H9 (cell line): ENCODE results near the gene AP3B2. TPM values are rescaled to one million over a fixed set of nuclear protein-coding genes. Genes with fewer than 3 reads are reported as not detected.

Experiments
- DNase-seq: peaks from one replicate; pipeline ENCODE4 v3.0.0-alpha.2; 2017
- H2AFZ ChIP-seq: one replicate; pipeline ENCODE4 v1.6.1; 2013; ENCODE audit warnings: mild to moderate bottlenecking, low read length, control low read depth, moderate library complexity
- H2AK5ac ChIP-seq: 2 replicates; pipeline ENCODE4 v1.6.1; 2013; ENCODE audit warnings: low read length, control low read depth, mixed read lengths; ENCODE audit not compliant: insufficient read length
- H2BK120ac ChIP-seq: one replicate; pipeline ENCODE4 v1.6.1; 2013; ENCODE audit warnings: low read depth, mild to moderate bottlenecking, low read length, control low read depth, inconsistent platforms; ENCODE audit not compliant: poor library complexity, severe bottlenecking
- H2BK12ac ChIP-seq: 2 replicates; pipeline ENCODE4 v1.6.1; 2013; ENCODE audit warnings: low read length, control low read depth, mixed read lengths, low read depth; ENCODE audit not compliant: insufficient read length
- H2BK15ac ChIP-seq: 2 replicates; pipeline ENCODE4 v1.6.1; 2013; ENCODE audit warnings: low read depth, low read length, control low read depth
- H2BK20ac ChIP-seq: one replicate; pipeline ENCODE4 v1.6.1; 2013; ENCODE audit warnings: low read depth, mild to moderate bottlenecking, low read length, control low read depth, inconsistent platforms; ENCODE audit not compliant: poor library complexity, severe bottlenecking
- H2BK5ac ChIP-seq: 2 replicates; pipeline ENCODE4 v1.6.1; 2013; ENCODE audit warnings: low read length, control low read depth, mixed read lengths; ENCODE audit not compliant: insufficient read length
- H3K14ac ChIP-seq: 2 replicates; pipeline ENCODE4 v1.6.1; 2013; ENCODE audit warnings: low read length, control low read depth; ENCODE audit not compliant: insufficient read depth
- H3K18ac ChIP-seq: 2 replicates; pipeline ENCODE4 v1.6.1; 2013; ENCODE audit warnings: low read depth, mild to moderate bottlenecking, mixed read lengths, low read length, control low read depth; ENCODE audit not compliant: insufficient read length
- H3K23ac ChIP-seq: 2 replicates; pipeline ENCODE4 v1.6.1; 2013; ENCODE audit warnings: low read length, control low read depth, mixed read lengths, low read depth; ENCODE audit not compliant: insufficient read length
- H3K23me2 ChIP-seq: 2 replicates; pipeline ENCODE4 v1.6.1; 2013; ENCODE audit warnings: low read depth, mild to moderate bottlenecking, mixed read lengths, low read length, control low read depth; ENCODE audit not compliant: insufficient read length, poor library complexity, severe bottlenecking
- H3K27ac ChIP-seq: 2 replicates; pipeline ENCODE4 v1.5.1; 2013; ENCODE audit warnings: low read length, control low read depth, mixed read lengths, low read depth; ENCODE audit not compliant: insufficient read length
- H3K27me3 ChIP-seq: 2 replicates; pipeline ENCODE4 v1.6.1; 2013; ENCODE audit warnings: low read length, control low read depth, inconsistent platforms; ENCODE audit not compliant: insufficient read depth
- H3K4ac ChIP-seq: 2 replicates; pipeline ENCODE4 v1.6.1; 2013; ENCODE audit warnings: low read depth, mild to moderate bottlenecking, control low read depth, inconsistent platforms, low read length, moderate library complexity
- H3K4me1 ChIP-seq: 2 replicates; pipeline ENCODE4 v1.6.1; 2013; ENCODE audit warnings: low read length, control low read depth, inconsistent platforms; ENCODE audit not compliant: insufficient read depth
- H3K4me2 ChIP-seq: 2 replicates; pipeline ENCODE4 v1.6.1; 2013; ENCODE audit warnings: low read length, control low read depth, mixed read lengths; ENCODE audit not compliant: insufficient read length, insufficient read depth
- H3K56ac ChIP-seq: 2 replicates; pipeline ENCODE4 v1.6.1; 2013; ENCODE audit warnings: low read depth, mild to moderate bottlenecking, mixed read lengths, low read length, control low read depth; ENCODE audit not compliant: insufficient read length
- H3K79me1 ChIP-seq: 2 replicates; pipeline ENCODE4 v1.6.1; 2013; ENCODE audit warnings: low read depth, mild to moderate bottlenecking, moderate library complexity, low read length, control low read depth, inconsistent platforms; ENCODE audit not compliant: insufficient read depth, poor library complexity, severe bottlenecking
- H3K79me2 ChIP-seq: 2 replicates; pipeline ENCODE4 v1.6.1; 2013; ENCODE audit warnings: low read length, control low read depth, inconsistent platforms; ENCODE audit not compliant: insufficient read depth
- H3K9ac ChIP-seq: 2 replicates; pipeline ENCODE4 v1.6.1; 2013; ENCODE audit warnings: low read length, control low read depth, mixed read lengths; ENCODE audit not compliant: insufficient read length; ENCODE audit errors: extremely low read depth
- H3K9me3 ChIP-seq: one replicate; pipeline ENCODE4 v1.6.1; 2013; ENCODE audit warnings: low read depth, low read length, inconsistent platforms; ENCODE audit not compliant: control insufficient read depth
- H3T11ph ChIP-seq: one replicate; pipeline ENCODE4 v1.6.1; 2013; ENCODE audit warnings: mild to moderate bottlenecking, low read length, control low read depth, inconsistent platforms
- H4K20me1 ChIP-seq: one replicate; pipeline ENCODE4 v1.6.1; 2013; ENCODE audit not compliant: control insufficient read depth, insufficient read length, insufficient read depth
- H4K5ac ChIP-seq: 2 replicates; pipeline ENCODE4 v1.6.1; 2013; ENCODE audit warnings: low read depth, mild to moderate bottlenecking, mixed read lengths, low read length, control low read depth; ENCODE audit not compliant: insufficient read length
- H4K8ac ChIP-seq: replicated peaks from 2 replicates; pipeline ENCODE4 v1.6.1; 2013; ENCODE audit warnings: low read length, control low read depth, mixed read lengths, low read depth; ENCODE audit not compliant: insufficient read length
- H4K91ac ChIP-seq: 2 replicates; pipeline ENCODE4 v1.6.1; 2013; ENCODE audit warnings: low read depth, mild to moderate bottlenecking, moderate library complexity, mixed read lengths, low read length, control low read depth; ENCODE audit not compliant: insufficient read length
- H3K27ac Mint-ChIP-seq, 3 experiments: 2 replicates in 2 of 3; 3 replicates in 1 of 3; pipeline ENCODE4 v1.8.0; 2020 to 2021; ENCODE audit warnings: mixed read lengths in 3 of 3, mild to moderate bottlenecking in 1 of 3, moderate library complexity in 1 of 3
- H3K27me3 Mint-ChIP-seq: 2 replicates; pipeline ENCODE4 v1.8.0; 2021; ENCODE audit warnings: low read depth, mild to moderate bottlenecking, moderate library complexity, mixed read lengths
- H3K36me3 Mint-ChIP-seq, 3 experiments: 2 replicates in 2 of 3; 3 replicates in 1 of 3; pipeline ENCODE4 v1.8.0; 2020 to 2021; ENCODE audit warnings: low read depth in 3 of 3, mixed read lengths in 3 of 3; ENCODE audit not compliant: insufficient read depth in 1 of 3
- H3K4me1 Mint-ChIP-seq, 2 experiments: 2 replicates each; pipeline ENCODE4 v1.8.0; 2020; ENCODE audit warnings: mixed read lengths in 2 of 2
- H3K4me3 Mint-ChIP-seq, 2 experiments: 2 replicates in 1 of 2; 3 replicates in 1 of 2; pipeline ENCODE4 v1.8.0; 2020 to 2021; ENCODE audit warnings: mild to moderate bottlenecking in 2 of 2, mixed read lengths in 2 of 2, moderate library complexity in 1 of 2
- H3K9me3 Mint-ChIP-seq, 2 experiments: 2 replicates in 1 of 2; 3 replicates in 1 of 2; pipeline ENCODE4 v1.8.0; 2020; ENCODE audit warnings: mild to moderate bottlenecking in 2 of 2, mixed read lengths in 2 of 2, moderate library complexity in 1 of 2
- WGBS: extraction: QIAGEN DNeasy Blood & Tissue Kit; methylation state at CpG from one replicate; pipeline ENCODE4 v1.1.7; 2013; ENCODE audit warnings: missing lambda C conversion rate, low lambda C conversion rate, mixed read lengths; ENCODE audit not compliant: insufficient read length; ENCODE audit errors: extremely low coverage; 5-methylcytosine and 5-hydroxymethylcytosine counted together
- total RNA-seq: library from RNA; stranded (reverse); gene quantifications from 2 replicates; pipeline ENCODE4 v1.2.1, GENCODE V29; 2021
- TF ChIP-seq, protein P1 (sequence below): fragments of 200-600 bp; sonication (generic); conservative IDR thresholded peaks from 3 replicates; pipeline ENCODE4 v1.8.0; 2021; ENCODE audit warnings: antibody characterized with exemption, mild to moderate bottlenecking

The AP3B2 gene
- total RNA-seq, 1 experiment from 2014 or later = 10.6 TPM

DNA sequence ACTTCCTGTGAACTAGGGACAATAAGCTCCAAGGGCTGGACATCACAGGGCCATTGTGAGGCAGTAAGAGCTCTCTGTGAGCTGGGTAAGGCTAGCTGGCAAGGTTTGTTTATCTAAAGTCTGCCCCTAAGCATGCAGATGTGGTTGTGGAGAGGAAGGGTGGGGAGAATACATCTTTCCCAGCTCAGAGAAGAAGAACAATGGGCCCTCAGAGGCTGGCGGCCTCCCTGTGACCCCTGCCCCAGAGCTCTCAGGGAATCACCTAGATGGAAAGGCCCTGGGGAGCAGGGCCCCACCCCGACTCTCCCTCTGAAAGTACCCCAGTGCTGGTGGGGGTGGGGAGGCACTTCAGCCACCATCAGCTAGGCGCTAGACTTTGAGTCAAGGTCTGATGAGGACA is 4.3 kb upstream of the AP3B2 start:
- Histone ChIP-seq H4K8ac (no peak overlapping the region), H2AFZ (no peak overlapping the region), H3K9ac (no peak overlapping the region), H2BK12ac (no peak overlapping the region), H4K20me1 (no peaks in the 10 kb centered on the region), H4K5ac (no peak overlapping the region), H4K91ac (no peak overlapping the region), H3K4ac (no peak overlapping the region), H3T11ph (no peak overlapping the region), H3K79me2 (no peaks in the 10 kb centered on the region), H3K23ac (no peak overlapping the region), H3K23me2 (peaks cover 12% of the 10 kb centered on the region), H3K79me1 (no peaks in the 10 kb centered on the region), H2AK5ac (no peak overlapping the region), H3K4me2 (no peak overlapping the region), H3K18ac (no peak overlapping the region), H3K27me3 (no peaks in the 10 kb centered on the region), H2BK5ac (no peak overlapping the region), H3K4me1 (peaks cover 4% of the 10 kb centered on the region; the same call in 1 of the 2 replicates), H3K56ac (no peak overlapping the region), H3K27ac (no peak overlapping the region), H2BK15ac (no peak overlapping the region), H3K14ac (no peak overlapping the region), H2BK20ac (no peak overlapping the region), H2BK120ac (no peak overlapping the region), H3K9me3 (no peaks in the 10 kb centered on the region)
- peaks cover 15% of the 10 kb centered on the region for H3K27me3 Mint-ChIP-seq
- H3K36me3 Mint-ChIP-seq = peaks cover 3 to 9% (median 4%) of the 10 kb centered on the region in 3 experiments; a peak in 5 of 7 replicates
- peaks cover 9 to 12% of the 10 kb centered on the region in 2 experiments for H3K9me3 Mint-ChIP-seq
- TF ChIP-seq, protein P1, sequence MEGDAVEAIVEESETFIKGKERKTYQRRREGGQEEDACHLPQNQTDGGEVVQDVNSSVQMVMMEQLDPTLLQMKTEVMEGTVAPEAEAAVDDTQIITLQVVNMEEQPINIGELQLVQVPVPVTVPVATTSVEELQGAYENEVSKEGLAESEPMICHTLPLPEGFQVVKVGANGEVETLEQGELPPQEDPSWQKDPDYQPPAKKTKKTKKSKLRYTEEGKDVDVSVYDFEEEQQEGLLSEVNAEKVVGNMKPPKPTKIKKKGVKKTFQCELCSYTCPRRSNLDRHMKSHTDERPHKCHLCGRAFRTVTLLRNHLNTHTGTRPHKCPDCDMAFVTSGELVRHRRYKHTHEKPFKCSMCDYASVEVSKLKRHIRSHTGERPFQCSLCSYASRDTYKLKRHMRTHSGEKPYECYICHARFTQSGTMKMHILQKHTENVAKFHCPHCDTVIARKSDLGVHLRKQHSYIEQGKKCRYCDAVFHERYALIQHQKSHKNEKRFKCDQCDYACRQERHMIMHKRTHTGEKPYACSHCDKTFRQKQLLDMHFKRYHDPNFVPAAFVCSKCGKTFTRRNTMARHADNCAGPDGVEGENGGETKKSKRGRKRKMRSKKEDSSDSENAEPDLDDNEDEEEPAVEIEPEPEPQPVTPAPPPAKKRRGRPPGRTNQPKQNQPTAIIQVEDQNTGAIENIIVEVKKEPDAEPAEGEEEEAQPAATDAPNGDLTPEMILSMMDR = no peak
- no peak overlapping the region for H3K27ac Mint-ChIP-seq
- no CpG with 5 or more reads among the region's 3 CpGs for WGBS
- H3K4me1 Mint-ChIP-seq = peaks cover 5 to 9% of the 10 kb centered on the region in 2 experiments; a peak in 3 of 4 replicates
- no peak overlapping the region for H3K4me3 Mint-ChIP-seq
- DNase-seq = no peak
